Parathyroid adenoma (tissue), 2 donors: ENCODE results near the gene ULK4.
A peak's percentile ranks its signal among the peaks of the same experiment; 100 is the strongest.

Experiments used
- H2AFZ ChIP-seq: fragments of 300-600 bp; sonication (generic); one replicate; pipeline ENCODE4 v1.7.0; 2017; ENCODE audit warnings: antibody characterized with exemption, mild to moderate bottlenecking
- H3K27ac ChIP-seq: fragments of 300-600 bp; sonication (generic); one replicate; pipeline ENCODE4 v1.7.0; 2017
- H3K27me3 ChIP-seq: fragments of 300-600 bp; sonication (generic); one replicate; pipeline ENCODE4 v1.7.0; 2017; ENCODE audit warnings: low read length; ENCODE audit not compliant: control insufficient read depth, insufficient read depth
- H3K36me3 ChIP-seq: fragments of 300-600 bp; sonication (generic); one replicate; pipeline ENCODE4 v1.7.0; 2017; ENCODE audit warnings: low read length; ENCODE audit not compliant: control insufficient read depth, insufficient read depth
- H3K4me1 ChIP-seq: fragments of 300-600 bp; sonication (generic); one replicate; pipeline ENCODE4 v1.7.0; 2017; ENCODE audit warnings: control low read depth
- H3K4me2 ChIP-seq: fragments of 300-600 bp; sonication (generic); one replicate; pipeline ENCODE4 v1.7.0; 2017; ENCODE audit warnings: low read length
- H3K4me3 ChIP-seq: fragments of 300-600 bp; sonication (generic); one replicate; pipeline ENCODE4 v1.7.0; 2017; ENCODE audit warnings: low read depth, low read length
- H3K79me2 ChIP-seq: fragments of 300-600 bp; sonication (generic); one replicate; pipeline ENCODE4 v1.7.0; 2017; ENCODE audit warnings: control low read depth
- H3K9ac ChIP-seq: fragments of 300-600 bp; sonication (generic); one replicate; pipeline ENCODE4 v1.7.0; 2017; ENCODE audit warnings: mild to moderate bottlenecking
- H3K9me3 ChIP-seq: fragments of 300-600 bp; sonication (generic); one replicate; pipeline ENCODE4 v1.7.0; 2017; ENCODE audit warnings: low read length; ENCODE audit not compliant: control insufficient read depth
- TF ChIP-seq, protein P1 (sequence below): fragments of 300-600 bp; sonication (generic); IDR thresholded peaks from one replicate; pipeline ENCODE4 v1.7.0; 2017; ENCODE audit warnings: antibody characterized with exemption, mild to moderate bottlenecking
- donor health status: primary hyperparathyroidism.

The ULK4 gene

DNA sequence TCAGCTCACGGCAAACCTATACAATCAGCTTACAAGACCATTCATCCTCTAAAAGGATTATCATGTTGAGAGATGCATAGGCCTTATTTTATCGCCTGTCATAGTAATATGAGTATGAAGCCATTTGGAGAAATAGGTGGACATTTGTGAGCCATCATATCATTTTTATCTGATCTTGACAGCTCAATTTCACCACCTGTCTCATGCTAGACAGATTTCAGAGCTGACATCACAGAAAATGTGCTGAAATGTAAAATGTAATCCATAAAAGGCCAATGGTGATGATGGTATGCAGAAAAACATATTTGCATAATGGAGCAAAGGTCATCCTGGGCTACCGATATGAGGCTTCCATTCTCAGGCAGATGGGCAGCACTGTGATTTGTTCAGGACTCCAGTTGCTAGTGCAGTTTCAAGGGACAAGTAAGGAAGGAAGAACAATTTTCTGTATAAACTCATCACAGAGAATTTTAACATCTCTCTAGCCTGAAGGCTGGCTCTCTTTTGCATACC, 221.5 kb downstream of the ULK4 start:
- Histone ChIP-seq H2AFZ (no peak overlapping the region), H3K27me3 (no peaks in the 10 kb centered on the region), H3K9me3 (no peaks in the 10 kb centered on the region), H3K36me3 (no peaks in the 10 kb centered on the region), H3K4me3 (no peak overlapping the region), H3K4me1 (peaks cover 23% of the 10 kb centered on the region), H3K27ac (peak overlapping the region; percentile 71), H3K79me2 (no peaks in the 10 kb centered on the region), H3K4me2 (peak overlapping the region; percentile 17), H3K9ac (no peak overlapping the region)
- TF ChIP-seq, protein P1, sequence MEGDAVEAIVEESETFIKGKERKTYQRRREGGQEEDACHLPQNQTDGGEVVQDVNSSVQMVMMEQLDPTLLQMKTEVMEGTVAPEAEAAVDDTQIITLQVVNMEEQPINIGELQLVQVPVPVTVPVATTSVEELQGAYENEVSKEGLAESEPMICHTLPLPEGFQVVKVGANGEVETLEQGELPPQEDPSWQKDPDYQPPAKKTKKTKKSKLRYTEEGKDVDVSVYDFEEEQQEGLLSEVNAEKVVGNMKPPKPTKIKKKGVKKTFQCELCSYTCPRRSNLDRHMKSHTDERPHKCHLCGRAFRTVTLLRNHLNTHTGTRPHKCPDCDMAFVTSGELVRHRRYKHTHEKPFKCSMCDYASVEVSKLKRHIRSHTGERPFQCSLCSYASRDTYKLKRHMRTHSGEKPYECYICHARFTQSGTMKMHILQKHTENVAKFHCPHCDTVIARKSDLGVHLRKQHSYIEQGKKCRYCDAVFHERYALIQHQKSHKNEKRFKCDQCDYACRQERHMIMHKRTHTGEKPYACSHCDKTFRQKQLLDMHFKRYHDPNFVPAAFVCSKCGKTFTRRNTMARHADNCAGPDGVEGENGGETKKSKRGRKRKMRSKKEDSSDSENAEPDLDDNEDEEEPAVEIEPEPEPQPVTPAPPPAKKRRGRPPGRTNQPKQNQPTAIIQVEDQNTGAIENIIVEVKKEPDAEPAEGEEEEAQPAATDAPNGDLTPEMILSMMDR: no peak

DNA sequence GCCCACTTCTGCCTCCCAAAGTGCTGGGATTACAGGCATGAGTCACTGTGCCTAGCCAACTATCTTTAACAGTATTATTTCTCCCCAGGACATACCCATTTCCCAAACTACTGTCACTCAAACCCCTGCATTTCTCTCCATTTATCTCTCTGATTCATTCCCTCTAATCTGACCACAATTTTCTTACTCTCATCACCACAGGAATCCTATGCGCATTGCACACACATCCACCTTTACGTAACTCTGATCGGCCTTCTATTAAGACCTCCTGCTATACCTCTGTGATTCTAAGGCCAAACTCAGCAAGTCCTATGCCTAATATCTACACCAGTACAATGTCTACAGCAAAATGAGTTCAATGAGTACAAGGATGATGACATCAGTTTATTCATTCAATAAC, 235.0 kb downstream of the ULK4 start:
- Histone ChIP-seq H3K9me3 (no peaks in the 10 kb centered on the region), H3K79me2 (no peaks in the 10 kb centered on the region), H3K27ac (no peak overlapping the region), H3K36me3 (no peaks in the 10 kb centered on the region), H3K9ac (no peak overlapping the region), H2AFZ (no peak overlapping the region), H3K4me3 (no peak overlapping the region), H3K27me3 (no peaks in the 10 kb centered on the region), H3K4me2 (no peak overlapping the region), H3K4me1 (no peaks in the 10 kb centered on the region)
- TF ChIP-seq, protein P1: no peak

DNA sequence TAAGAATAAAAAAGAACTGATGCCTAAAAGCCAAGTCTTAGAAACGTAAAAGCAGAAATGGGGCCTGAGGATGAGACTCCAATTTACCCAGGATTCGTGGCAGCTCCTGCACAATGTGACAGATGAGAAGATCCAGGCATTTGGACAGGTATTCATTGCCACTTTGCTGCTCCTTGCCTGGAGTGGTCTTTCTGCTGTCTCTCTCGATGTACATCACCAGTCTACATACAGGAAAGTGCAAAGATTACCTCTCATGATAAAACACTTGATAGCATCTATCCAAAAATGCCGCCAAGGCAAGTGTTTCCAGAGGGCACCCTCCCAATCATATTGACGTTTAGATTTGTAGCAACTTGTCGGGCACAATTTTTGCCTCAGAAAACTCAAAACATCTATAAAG, 244.3 kb downstream of the ULK4 start:
- TF ChIP-seq, protein P1: no peak
- no peak overlapping the region for H3K4me3 ChIP-seq
- H3K36me3 ChIP-seq: no peaks in the 10 kb centered on the region
- no peak overlapping the region for H2AFZ ChIP-seq
- H3K27me3 ChIP-seq: no peaks in the 10 kb centered on the region
- H3K79me2 ChIP-seq: no peaks in the 10 kb centered on the region
- H3K9me3 ChIP-seq: no peaks in the 10 kb centered on the region
- no peak overlapping the region for H3K9ac ChIP-seq
- H3K4me1 ChIP-seq: peaks cover 2% of the 10 kb centered on the region
- no peak overlapping the region for H3K4me2 ChIP-seq
- H3K27ac ChIP-seq: no peak overlapping the region

DNA sequence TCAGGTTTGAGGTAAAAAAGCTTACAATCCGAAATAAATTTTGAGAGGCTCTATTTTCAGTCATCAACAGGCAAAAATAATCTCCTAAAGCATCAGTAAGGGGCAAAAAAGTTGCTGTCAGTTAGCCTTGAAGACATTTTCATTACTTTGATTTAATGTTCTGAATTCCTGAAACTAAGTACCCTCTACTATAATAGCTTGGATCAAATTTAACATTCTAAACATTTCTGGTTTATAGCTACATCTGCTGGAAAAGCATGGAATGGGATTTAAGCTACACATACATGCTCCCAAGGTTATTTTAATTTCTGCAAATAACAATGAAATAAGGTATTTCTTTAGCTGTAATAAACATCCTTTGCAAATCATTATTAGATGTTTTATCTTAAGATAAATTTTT, 245.4 kb downstream of the ULK4 start:
- Histone ChIP-seq H2AFZ (no peak overlapping the region), H3K79me2 (no peaks in the 10 kb centered on the region), H3K4me1 (peaks cover 2% of the 10 kb centered on the region), H3K27ac (no peak overlapping the region), H3K27me3 (no peaks in the 10 kb centered on the region), H3K9ac (no peak overlapping the region), H3K36me3 (no peaks in the 10 kb centered on the region), H3K4me3 (no peak overlapping the region), H3K9me3 (no peaks in the 10 kb centered on the region), H3K4me2 (no peak overlapping the region)
- TF ChIP-seq, protein P1: peak; percentile 23

DNA sequence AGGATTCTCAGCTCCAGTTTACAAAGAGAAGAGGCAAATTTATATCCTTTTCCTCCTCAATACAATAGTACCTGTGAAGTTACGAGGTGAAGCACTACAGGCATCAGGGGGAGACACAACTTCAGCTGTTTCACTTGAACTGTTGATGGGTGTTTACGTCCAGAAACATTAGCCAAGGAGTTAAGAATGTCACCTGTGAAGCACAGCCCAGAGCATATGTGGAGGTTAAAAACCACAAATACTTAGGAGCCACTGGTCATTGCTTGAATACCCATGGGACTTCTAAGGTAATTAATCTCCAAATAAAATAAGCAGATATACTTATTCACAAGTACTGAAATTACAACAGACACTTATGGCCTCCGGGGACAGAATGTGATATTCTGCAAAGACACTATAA, 246.5 kb downstream of the ULK4 start:
- H3K9me3 ChIP-seq: no peaks in the 10 kb centered on the region
- H3K27ac ChIP-seq: no peak overlapping the region

More for the DNA sequence above, 246.5 kb downstream of the ULK4 start:
- Histone ChIP-seq H3K4me2 (no peak overlapping the region), H3K79me2 (no peaks in the 10 kb centered on the region), H3K9ac (no peak overlapping the region), H3K27me3 (no peaks in the 10 kb centered on the region), H2AFZ (no peak overlapping the region), H3K4me1 (peaks cover 10% of the 10 kb centered on the region), H3K36me3 (no peaks in the 10 kb centered on the region), H3K4me3 (no peak overlapping the region)
- TF ChIP-seq, protein P1: no peak
